Transverse colon (tissue), 4 donors: Measurements from ENCODE around the gene HIVEP3.

ENCODE experiments used
- CTCF ChIP-seq, 5 experiments: fragments of 200-600 bp in 3 of 5; fragments of 450-650 bp in 2 of 5; sonication (generic) in 3 of 5; IDR thresholded peaks; 1 replicate in 2 of 5; 2 replicates in 3 of 5; pipeline ENCODE4 v1.5.1; 2016 to 2017; ENCODE audit warnings: antibody characterized with exemption in 5 of 5, inconsistent platforms in 3 of 5, mild to moderate bottlenecking in 2 of 5, moderate library complexity in 1 of 5
- POLR2AphosphoS5 ChIP-seq, 3 donors: sonication (generic); formaldehyde crosslinking; IDR thresholded peaks; one replicate each; pipeline ENCODE4 v1.6.1; 2016; ENCODE audit warnings: antibody characterized with exemption in 3 of 3

- TF ChIP-seq CTCF (IDR thresholded peaks at IDR 0.05) (no peak), POLR2AphosphoS5 (IDR thresholded peaks at IDR 0.05) (no peak)
Measured at GRCh38 chr1:41860771-41861170, 58.0 kb downstream of the HIVEP3 start.
